Mesangial cell (primary cell): ENCODE data around the gene MTG1. TPM values are rescaled to one million over a fixed set of nuclear protein-coding genes. Genes with fewer than 3 reads are reported as not detected.

Source experiments
- total RNA-seq: library from RNA; depleted of rRNA; stranded (reverse); fragments of >200 nt; gene quantifications from 2 replicates; pipeline ENCODE4 v1.2.3, GENCODE V29; 2015

The MTG1 gene
- total RNA-seq = 38.7 and 50.0 TPM in 2 replicates

GRCh38 chr10:133394064-133394663 lies at the start of gene MTG1:
Gene MTG1, plus strand, starts transcription at chr10:133394157. Its CDS starts 64 bp downstream, at chr10:133394221.

GRCh38 chr10:133357285-133358161 lies 36.4 kb upstream of the MTG1 start, which contains the start of gene FUOM:
Gene FUOM, minus strand, starts transcription at chr10:133358019. Its CDS starts 12 bp downstream, at chr10:133358007.

GRCh38 chr10:133373174-133374090 lies 20.5 kb upstream of the MTG1 start, which contains the start of gene ECHS1:
Gene ECHS1, minus strand, starts transcription at chr10:133373354. Its CDS starts 21 bp downstream, at chr10:133373333.

GRCh38 chr10:133379152-133379800 lies 14.7 kb upstream of the MTG1 start, which contains the start of gene PAOX:
Gene PAOX, plus strand, starts transcription at chr10:133379262. Its CDS starts 55 bp downstream, at chr10:133379317.

GRCh38 chr10:133424601-133425000 lies 30.6 kb downstream of the MTG1 start, which contains the start of gene SPRN:
Gene SPRN, minus strand, starts transcription at chr10:133424625. Its CDS starts 944 bp downstream, at chr10:133423681.

GRCh38 chr10:133453516-133454203 lies 59.7 kb downstream of the MTG1 start, which contains the start of gene SCART1:
Gene SCART1, plus strand, starts transcription at chr10:133453945. Its CDS starts 53 bp downstream, at chr10:133453998.

Other genes with a start within 250 kb of the MTG1 start
- gene KNDC1, start 233.9 kb upstream of the MTG1 start, total RNA-seq = 0.16 TPM in 1 of 2 replicates, not detected in the other
- gene UTF1, start 163.9 kb upstream of the MTG1 start, total RNA-seq = not detected in 2 replicates
- not detected in 2 replicates for gene VENTX, start 156.3 kb upstream of the MTG1 start, total RNA-seq
- gene ADAM8, start 117.3 kb upstream of the MTG1 start, total RNA-seq = 0.81 and 1.9 TPM in 2 replicates
- gene TUBGCP2, start 85.3 kb upstream of the MTG1 start, total RNA-seq = 64.0 and 67.5 TPM in 2 replicates
- 31.4 and 63.9 TPM in 2 replicates for gene ZNF511, start 85.2 kb upstream of the MTG1 start, total RNA-seq
- gene CALY, start 57.3 kb upstream of the MTG1 start, total RNA-seq = 1.9 TPM in 1 of 2 replicates, not detected in the other
- not detected in 2 replicates for gene PRAP1, start 46.8 kb upstream of the MTG1 start, total RNA-seq
- gene FUOM, start 36.1 kb upstream of the MTG1 start, total RNA-seq = 34.9 and 46.0 TPM in 2 replicates
- 85.7 and 93.0 TPM in 2 replicates for gene ECHS1, start 20.8 kb upstream of the MTG1 start, total RNA-seq
- gene PAOX, start 14.9 kb upstream of the MTG1 start, total RNA-seq = 6.7 and 9.0 TPM in 2 replicates
- gene SPRN, start 30.5 kb downstream of the MTG1 start, total RNA-seq = 0.16 and 0.38 TPM in 2 replicates
- under 0.01 and 1.4 TPM in 2 replicates for gene SCART1, start 59.8 kb downstream of the MTG1 start, total RNA-seq
- 0.16 and 0.38 TPM in 2 replicates for gene CYP2E1, start 133.2 kb downstream of the MTG1 start, total RNA-seq
- gene SYCE1, start 171.4 kb downstream of the MTG1 start, total RNA-seq = not detected in 2 replicates
- gene FRG2B, start 232.6 kb downstream of the MTG1 start, total RNA-seq = not detected in 2 replicates